ENCODE data around the gene MYO10.
"Not testable (repeated sequence)": the region's sequence is repeated elsewhere in the genome, so short reads cannot be mapped to it uniquely, and the experiment has no call there.

Gene MYO10

DNA sequence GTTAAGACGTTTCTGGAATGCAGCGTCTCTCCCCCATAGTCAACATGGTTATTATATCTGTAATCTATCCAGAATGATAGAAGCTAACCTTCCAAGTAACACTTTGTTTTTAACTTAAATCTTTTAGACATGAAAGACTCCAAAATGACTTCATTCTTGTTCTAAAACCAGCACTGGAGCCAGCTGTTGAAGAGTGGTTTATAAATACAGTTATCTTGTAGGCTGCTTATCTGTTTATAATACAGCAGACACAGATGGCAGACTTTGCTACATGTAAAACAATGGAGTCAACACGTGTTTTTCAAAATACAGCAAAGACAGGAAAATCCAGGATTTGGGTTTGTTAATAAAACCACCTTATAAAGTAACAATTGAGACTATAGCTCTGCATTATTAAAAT is 270.5 kb downstream of the MYO10 start:
- DNase-seq (ENCODE audit: low read depth, low spot score), result no peak
- H3K27ac ChIP-seq, result no peak overlapping the region

DNA sequence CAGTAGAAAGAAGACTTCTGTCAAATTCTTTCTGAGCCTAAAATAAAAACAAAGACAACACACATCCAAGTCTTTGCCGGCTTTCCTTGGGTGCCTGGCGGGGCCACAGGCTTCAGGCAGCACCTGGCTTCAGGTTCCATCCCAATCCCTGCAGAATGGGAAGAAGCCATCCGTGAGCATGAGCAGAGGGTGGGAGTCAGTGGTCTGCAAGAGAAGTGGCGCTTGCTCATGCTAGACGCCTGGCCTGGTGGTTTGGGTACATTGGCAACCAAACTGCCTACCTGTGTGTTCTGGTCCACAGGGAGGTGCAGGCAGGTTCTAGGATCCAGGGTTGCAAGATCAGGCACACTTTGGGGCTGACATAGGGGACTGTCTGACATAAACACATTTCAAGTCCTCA is 271.7 kb downstream of the MYO10 start:
- H3K27ac ChIP-seq, result no peak overlapping the region
- no peak for DNase-seq (ENCODE audit: low read depth, low spot score)

DNA sequence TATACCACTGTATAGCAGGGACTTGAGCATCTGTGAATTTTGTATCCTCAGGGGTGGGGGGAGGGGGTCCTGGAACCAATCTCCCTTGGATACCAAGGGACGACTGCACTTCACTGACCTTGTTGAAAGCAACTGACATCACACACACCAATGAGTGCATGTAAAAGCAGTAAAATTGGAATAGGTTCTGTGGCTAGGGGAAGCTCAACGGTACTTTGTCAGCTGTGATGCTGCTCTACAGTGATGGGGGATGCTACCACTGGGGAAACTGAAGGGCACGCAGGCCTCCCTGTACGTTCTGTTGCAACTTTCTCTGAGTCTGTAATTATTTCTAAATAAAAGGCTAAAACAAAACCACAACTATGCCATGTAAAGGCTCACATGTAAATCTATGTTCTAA is 272.2 kb downstream of the MYO10 start:
- H3K27ac ChIP-seq, result no peak overlapping the region
- DNase-seq (ENCODE audit: low read depth, low spot score), result no peak

GRCh38 chr5:16661713-16662112 is 274.4 kb downstream of the MYO10 start:
- no peak for DNase-seq (ENCODE audit: low read depth, low spot score)

DNA sequence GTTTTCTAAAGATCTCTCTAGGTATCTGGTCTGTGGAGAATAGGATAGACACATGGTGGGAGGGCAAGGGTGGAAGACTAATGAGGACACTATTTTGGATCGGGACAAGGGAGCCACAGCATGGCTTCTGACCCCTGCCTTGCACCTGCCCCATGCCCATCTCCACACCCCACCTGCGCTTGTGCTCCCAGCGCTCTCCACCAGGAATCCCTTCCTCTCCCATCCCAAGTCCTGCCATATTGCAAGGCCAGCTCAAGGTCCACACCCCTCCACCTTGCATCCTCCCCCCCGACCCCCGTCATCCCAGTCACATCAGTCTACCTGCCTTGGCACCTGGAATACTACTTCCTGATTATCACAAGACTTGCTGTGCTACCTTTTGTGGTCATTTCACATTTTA is 275.1 kb downstream of the MYO10 start:
- H3K27ac ChIP-seq, result no peak overlapping the region
- DNase-seq (ENCODE audit: low read depth, low spot score), result no peak

More at GRCh38 chr5:16661713-16662112, 274.4 kb downstream of the MYO10 start:
- H3K27ac ChIP-seq, result no peak overlapping the region

GRCh38 chr5:16659536-16659935 is 276.6 kb downstream of the MYO10 start:
- no peak overlapping the region for H3K27ac ChIP-seq
- no peak for DNase-seq (ENCODE audit: low read depth, low spot score)

- no peak overlapping the region for H3K27ac ChIP-seq
- no peak for DNase-seq (ENCODE audit: low read depth, low spot score)
These were observed 279.4 kb downstream of the MYO10 start for GRCh38 chr5:16656561-16657191.

- no peak for DNase-seq (ENCODE audit: low read depth, low spot score)
These were observed 281.3 kb downstream of the MYO10 start for GRCh38 chr5:16654647-16655334.

GRCh38 chr5:16648739-16649138 is 287.3 kb downstream of the MYO10 start:
- not testable (repeated sequence) for H3K27ac ChIP-seq; DNase-seq (ENCODE audit: low read depth, low spot score)

More at GRCh38 chr5:16654647-16655334, 281.3 kb downstream of the MYO10 start:
- H3K27ac ChIP-seq, result no peak overlapping the region

DNA sequence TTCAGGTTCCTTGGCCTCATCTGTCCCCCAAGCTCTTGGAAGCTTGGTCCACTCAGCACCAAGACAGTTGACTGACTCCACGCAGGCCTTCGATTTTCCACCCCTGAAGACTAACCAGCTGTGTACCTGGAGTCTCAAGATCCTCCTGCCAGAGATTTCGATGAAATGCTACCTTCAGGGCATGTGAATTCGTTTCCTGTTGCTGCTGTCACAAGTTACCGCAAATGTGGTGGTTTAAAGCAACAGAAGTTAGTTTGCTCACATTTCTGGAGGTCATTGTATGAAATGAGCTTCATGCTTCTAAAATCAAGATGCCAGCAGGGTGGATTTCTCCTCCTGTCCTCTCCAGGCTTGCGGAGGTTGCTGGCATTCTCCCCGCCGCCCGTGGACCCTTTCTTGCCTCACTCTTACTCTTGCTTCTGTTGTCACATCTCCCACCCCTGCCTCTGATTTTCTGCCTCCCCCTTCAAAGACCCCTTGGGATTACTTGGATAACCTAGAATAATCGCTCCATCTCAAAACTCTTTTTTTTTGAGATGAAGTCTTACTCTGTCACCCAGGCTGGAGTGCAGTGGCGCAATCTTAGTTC is 291.7 kb downstream of the MYO10 start:
- no peak overlapping the region for H3K27ac ChIP-seq
- no peak for DNase-seq (ENCODE audit: low read depth, low spot score)

DNA sequence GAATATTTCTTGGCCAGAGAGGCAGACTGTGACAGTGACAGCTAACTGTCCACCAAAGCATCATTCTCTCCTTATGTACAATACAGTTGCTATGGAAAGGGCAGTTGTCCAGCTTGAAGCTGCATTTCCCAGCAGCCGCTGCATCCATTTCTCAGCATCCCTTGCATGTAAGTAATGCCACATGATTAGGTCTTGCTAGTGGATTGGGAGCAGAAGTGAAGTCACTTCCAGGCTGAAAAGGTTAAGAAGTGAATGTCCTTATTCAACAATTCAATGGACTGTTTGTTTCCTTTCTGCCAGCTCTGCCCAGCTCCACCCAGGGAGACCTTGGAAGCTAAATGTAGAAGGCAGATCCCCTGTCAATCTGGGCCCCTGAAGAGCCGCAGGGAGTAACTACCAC is 293.2 kb downstream of the MYO10 start:
- H3K27ac ChIP-seq, result no peak overlapping the region
- no peak for DNase-seq (ENCODE audit: low read depth, low spot score)

DNA sequence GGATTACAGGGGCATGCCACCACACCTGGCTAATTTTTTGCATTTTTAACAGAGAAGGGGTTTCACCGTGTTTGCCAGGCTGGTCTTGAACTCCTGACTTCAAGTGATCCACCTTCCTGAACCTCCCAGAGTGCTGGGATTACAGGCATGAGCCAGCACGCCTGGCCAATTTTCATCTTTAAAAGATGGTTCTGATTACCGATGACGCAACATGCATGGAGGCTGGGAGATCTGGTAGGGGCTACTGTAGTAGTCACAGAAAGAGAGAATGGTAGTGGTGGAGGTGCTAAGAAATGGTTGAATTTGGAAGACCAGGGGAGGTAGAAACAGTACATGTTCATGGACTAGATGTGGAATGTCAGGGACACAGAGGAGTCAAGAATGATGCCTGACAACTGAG is 296.9 kb downstream of the MYO10 start:
- H3K27ac ChIP-seq, result no peak overlapping the region
- no peak for DNase-seq (ENCODE audit: low read depth, low spot score)

- no peak overlapping the region for H3K27ac ChIP-seq
- DNase-seq (ENCODE audit: low read depth, low spot score), result no peak
These were observed 307.7 kb downstream of the MYO10 start for GRCh38 chr5:16628376-16628775.

GRCh38 chr5:16626696-16627264 is 309.3 kb downstream of the MYO10 start:
- no peak for DNase-seq (ENCODE audit: low read depth, low spot score)
- H3K27ac ChIP-seq, result no peak overlapping the region

DNA sequence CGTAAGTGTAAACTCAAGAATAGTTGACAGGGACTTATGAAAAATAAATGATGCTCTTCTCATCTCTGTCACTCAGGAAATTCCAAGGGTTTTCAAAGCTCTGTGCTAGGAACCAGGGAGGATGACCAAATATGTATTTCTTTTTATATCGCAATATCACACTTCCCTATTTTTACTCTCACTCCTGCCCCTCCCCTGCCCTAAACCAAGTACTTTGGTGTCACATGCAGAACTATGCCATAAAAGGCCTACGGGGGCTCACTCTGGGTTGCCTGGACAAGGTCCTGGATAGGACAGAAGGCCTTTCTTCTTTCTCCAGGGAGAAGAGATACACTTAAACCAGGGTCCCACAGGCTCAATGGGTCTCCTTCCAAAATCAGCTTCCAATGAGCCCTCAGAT is 311.0 kb downstream of the MYO10 start:
- no peak overlapping the region for H3K27ac ChIP-seq
- DNase-seq (ENCODE audit: low read depth, low spot score), result no peak

GRCh38 chr5:16619136-16619535 is 317.0 kb downstream of the MYO10 start:
- H3K27ac ChIP-seq, result no peak overlapping the region

GRCh38 chr5:16618138-16618897 is 317.8 kb downstream of the MYO10 start:
- DNase-seq (ENCODE audit: low read depth, low spot score), result no peak
- no peak overlapping the region for H3K27ac ChIP-seq

More at GRCh38 chr5:16619136-16619535, 317.0 kb downstream of the MYO10 start:
- no peak for DNase-seq (ENCODE audit: low read depth, low spot score)

- no peak for DNase-seq (ENCODE audit: low read depth, low spot score)
- no peak overlapping the region for H3K27ac ChIP-seq
These were observed 318.7 kb downstream of the MYO10 start for GRCh38 chr5:16617274-16617968.

GRCh38 chr5:16616536-16617273 is 319.4 kb downstream of the MYO10 start, which contains the start of gene RETREG1:
Gene RETREG1, minus strand, starts transcription at chr5:16616997. Its CDS starts 26 bp downstream, at chr5:16616971.
- no peak within 1 kb of the TSS for H3K27ac ChIP-seq
- DNase-seq (ENCODE audit: low read depth, low spot score), result no peak
